Endothelial cell of umbilical vein (primary cell): Measurements from ENCODE around the gene CHRND. TPM values are rescaled to one million over a fixed set of nuclear protein-coding genes. Genes with fewer than 3 reads are reported as not detected.

Experiments
- BruUV-seq: library from RNA; stranded (reverse); fragments of 400-500 nt; replicated peaks from 2 replicates; lab custom pipeline; 2021; lab: Mats Ljungman, UMichigan
- CTCF ChIA-PET: fragments of 300-600, 350-600 bp; sonication (Branson Sonifier 250); formaldehyde crosslinking; loops from one replicate; lab custom pipeline; 2021; ENCODE audit warnings: antibody characterized with exemption, inconsistent platforms; lab: Charles Lee
- POLR2A ChIA-PET: fragments of 300-600, 350-600 bp; sonication (Branson Sonifier 250); formaldehyde crosslinking; loops from one replicate; lab custom pipeline; 2021; ENCODE audit warnings: antibody characterized with exemption, inconsistent platforms; lab: Charles Lee
- DNase-seq: peaks from one replicate; pipeline ENCODE4 v3.0.0-alpha.2; 2011; ENCODE audit warnings: low read depth, low spot score
- FAIRE-seq: peaks from 2 replicates; lab custom pipeline; 2011; peaks lifted over from hg19 to GRCh38; lab: Jason Lieb, UNC
- H2AFZ ChIP-seq: 2 replicates; pipeline ENCODE4 v1.6.0; 2012; ENCODE audit warnings: low read depth, low read length, control low read depth, inconsistent platforms
- H3K27ac ChIP-seq: 2 replicates; pipeline ENCODE4 v1.5.1; 2011; ENCODE audit warnings: low read depth, mild to moderate bottlenecking, control low read depth, low read length, moderate library complexity; ENCODE audit not compliant: insufficient read depth
- H3K27me3 ChIP-seq, 2 experiments: 2 replicates each; pipeline versions ENCODE4 v1.6.0 to v1.6.1; 2011; ENCODE audit warnings: low read length in 2 of 2, mixed read lengths in 1 of 2; ENCODE audit not compliant: control insufficient read depth in 2 of 2, insufficient read depth in 2 of 2
- H3K36me3 ChIP-seq, 2 experiments: 2 replicates in 1 of 2; 3 replicates in 1 of 2; pipeline ENCODE4 v1.5.1; 2011; ENCODE audit warnings: low read length in 2 of 2, mild to moderate bottlenecking in 1 of 2, moderate library complexity in 1 of 2; ENCODE audit not compliant: control insufficient read depth in 2 of 2, insufficient read depth in 2 of 2; ENCODE audit errors: extremely low read depth in 1 of 2
- H3K4me1 ChIP-seq: 3 replicates; pipeline ENCODE4 v1.5.1; 2011; ENCODE audit warnings: mild to moderate bottlenecking, low read length; ENCODE audit not compliant: control insufficient read depth, insufficient read depth; ENCODE audit errors: extremely low read depth
- H3K4me2 ChIP-seq: 2 replicates; pipeline ENCODE4 v1.6.1; 2011; ENCODE audit warnings: low read length, control low read depth, mixed read lengths; ENCODE audit not compliant: insufficient read depth
- H3K4me3 ChIP-seq, 3 experiments: fragments of 200-600 bp in 1 of 3; sonication (generic), shearing (Covaris generic) in 1 of 3; replicated peaks in 1 of 3; 2 replicates each; pipeline ENCODE4 v1.5.1; 2011 to 2016; ENCODE audit warnings: control low read depth in 3 of 3, low read length in 3 of 3, mild to moderate bottlenecking in 2 of 3, inconsistent platforms in 1 of 3, low read depth in 1 of 3, moderate library complexity in 1 of 3; ENCODE audit not compliant: insufficient read depth in 1 of 3
- H3K79me2 ChIP-seq: 2 replicates; pipeline ENCODE4 v1.6.0; 2012; ENCODE audit warnings: low read length, inconsistent platforms; ENCODE audit not compliant: control insufficient read depth, insufficient read depth
- H3K9ac ChIP-seq: replicated peaks from 2 replicates; pipeline ENCODE3; 2011; ENCODE audit warnings: low read length, control low read depth; ENCODE audit not compliant: insufficient read depth; ENCODE audit errors: extremely low read depth
- H3K9me1 ChIP-seq: replicated peaks from 3 replicates; pipeline ENCODE4 v1.6.0; 2011; ENCODE audit warnings: mild to moderate bottlenecking, low read length; ENCODE audit not compliant: control insufficient read depth, insufficient read depth; ENCODE audit errors: extremely low read depth
- H3K9me3 ChIP-seq: replicated peaks from 2 replicates; pipeline ENCODE4 v1.5.1; 2012; ENCODE audit warnings: low read length, inconsistent platforms; ENCODE audit not compliant: control insufficient read depth, insufficient read depth
- H4K20me1 ChIP-seq: replicated peaks from 2 replicates; pipeline ENCODE3; 2011; ENCODE audit warnings: mild to moderate bottlenecking, low read length; ENCODE audit not compliant: control insufficient read depth, insufficient read depth; ENCODE audit errors: extremely low read depth
- CTCF ChIP-seq, 2 donors: IDR thresholded peaks; 1 replicate in 1 of 2; 2 replicates in 1 of 2; pipeline ENCODE4 v1.5.1; 2011; ENCODE audit warnings: low read length in 2 of 2, mild to moderate bottlenecking in 2 of 2, moderate library complexity in 2 of 2, control low read depth in 1 of 2, inconsistent platforms in 1 of 2, low read depth in 1 of 2; ENCODE audit not compliant: insufficient read depth in 1 of 2; ENCODE audit errors: extremely low read depth in 1 of 2
- EZH2 ChIP-seq: IDR thresholded peaks from 2 replicates; pipeline ENCODE4 v1.6.1; 2012; ENCODE audit warnings: borderline replicate concordance, low read depth, mild to moderate bottlenecking, moderate library complexity, low read length, inconsistent platforms; ENCODE audit not compliant: severe bottlenecking
- FOS ChIP-seq: IDR thresholded peaks from 2 replicates; pipeline ENCODE4 v1.6.1; 2011; ENCODE audit warnings: mild to moderate bottlenecking, low read length, moderate library complexity, borderline replicate concordance; ENCODE audit not compliant: insufficient read depth
- GATA2 ChIP-seq: IDR thresholded peaks from 2 replicates; pipeline ENCODE4 v1.7.0; 2011; ENCODE audit warnings: low read depth, mild to moderate bottlenecking, moderate library complexity, mixed read lengths, low read length; ENCODE audit not compliant: insufficient read length, insufficient read depth
- JUN ChIP-seq: IDR thresholded peaks from 2 replicates; pipeline ENCODE4 v1.6.1; 2011; ENCODE audit warnings: borderline replicate concordance, low read depth; ENCODE audit not compliant: insufficient read length, insufficient read depth
- MYC ChIP-seq: IDR thresholded peaks from one replicate; pipeline ENCODE4 v1.6.1; 2011; ENCODE audit warnings: mild to moderate bottlenecking, low read depth, low read length
- POLR2A ChIP-seq: IDR thresholded peaks from 2 replicates; pipeline ENCODE4 v1.6.1; 2012; ENCODE audit warnings: low read depth, mild to moderate bottlenecking, control low read depth, low read length
- POLR2AphosphoS5 ChIP-seq: IDR thresholded peaks from 2 replicates; pipeline ENCODE4 v1.6.1; 2012; ENCODE audit warnings: low read depth, mild to moderate bottlenecking, control low read depth, low read length, moderate library complexity; ENCODE audit not compliant: insufficient read depth
- dilution Hi-C: fragments of 300-500 bp; cut with MboI; formaldehyde crosslinking; loops from one replicate; pipeline ENCODE4 v1.15.0; 2019; ENCODE audit warnings: low sequenced_read_pairs; ENCODE audit not compliant: extremely low pct_ligation_motif_present
- intact Hi-C: fragments of 100-400 bp; cut with micrococcal nuclease; formaldehyde crosslinking; loops from one replicate; pipeline ENCODE4 v1.10.0; 2022
- polyA plus RNA-seq, 4 experiments: library from polyadenylated mRNA; depleted of rRNA in 3 of 4; stranded (reverse) in 3 of 4; unstranded in 1 of 4; fragments of >200 nt; gene quantifications; 2 replicates each; pipeline versions ENCODE4 v1.2.1 to v1.2.3, GENCODE V29; 2011 to 2012; ENCODE audit warnings: missing spikeins in 1 of 4
- total RNA-seq: library from RNA; stranded (reverse); gene quantifications from 2 replicates; pipeline ENCODE4 v1.2.3, GENCODE V29; 2021
- TF ChIP-seq, protein P1 (sequence below): IDR thresholded peaks from 2 replicates; pipeline ENCODE4 v1.6.1; 2011; ENCODE audit not compliant: insufficient read depth, insufficient read length

CHRND gene
- total and polyA plus RNA-seq, 2 donors (not counting 3 experiments of a cell fraction or from before 2014, with no cell fraction given), result not detected

DNA sequence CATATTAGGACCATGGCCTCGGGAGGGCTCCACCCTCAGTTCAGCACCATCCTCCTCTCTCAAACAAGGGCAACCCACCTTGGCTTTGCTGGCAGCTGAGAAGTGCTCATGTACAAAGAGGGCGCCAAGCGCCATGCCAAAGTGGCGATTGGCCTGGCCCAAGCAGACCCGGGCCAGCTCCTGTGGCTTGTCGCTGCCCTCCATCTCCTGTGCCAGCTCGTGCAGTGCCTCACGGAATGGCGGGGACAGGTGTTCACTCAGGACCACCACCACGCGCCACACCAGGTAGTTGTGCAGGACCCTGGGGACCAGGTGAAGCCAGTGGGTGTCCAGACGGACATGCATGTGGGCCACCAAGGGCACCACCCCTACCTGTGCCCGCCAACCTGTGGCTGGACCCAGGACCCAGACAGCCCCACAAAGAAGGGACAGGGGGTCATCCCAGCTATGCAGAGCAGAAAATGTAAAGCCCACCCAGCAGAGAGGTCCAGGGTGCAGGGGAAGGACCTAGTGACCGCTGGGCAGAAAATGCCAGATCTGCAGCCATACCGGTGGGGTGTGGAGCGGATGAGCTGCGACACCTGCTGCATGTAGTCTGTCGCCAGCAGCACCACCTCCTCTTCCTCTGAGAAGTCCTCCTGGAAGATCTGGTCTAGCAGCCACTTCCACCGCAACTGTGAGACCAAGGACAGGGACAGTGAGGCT is 41.9 kb upstream of the CHRND start:
- Histone ChIP-seq H3K4me2 (no peak overlapping the region), H3K4me3 (no peak overlapping the region), H4K20me1 (no peaks in the 10 kb centered on the region), H3K36me3 (no peaks in the 10 kb centered on the region), H3K27me3 (peaks cover 32 to 47% of the 10 kb centered on the region in 2 experiments), H3K79me2 (no peaks in the 10 kb centered on the region), H3K9ac (no peak overlapping the region), H3K27ac (no peak overlapping the region), H3K4me1 (no peaks in the 10 kb centered on the region), H3K9me3 (no peaks in the 10 kb centered on the region), H2AFZ (no peak overlapping the region), H3K9me1 (no peaks in the 10 kb centered on the region)
- DNase-seq (no peak), FAIRE-seq (no peak)
- dilution Hi-C loops, result no loop called here
- TF ChIP-seq FOS (no peak), JUN (no peak), POLR2AphosphoS5 (no peak), POLR2A (no peak), CTCF (IDR thresholded peaks at IDR 0.05; ENCODE audit: extremely low read depth in 1 of 2, insufficient read depth in 1 of 2, low read depth in 1 of 2, low read length in 2 of 2) (no peak), EZH2 (no peak), MYC (no peak), GATA2 (no peak)
- TF ChIP-seq, protein P1, sequence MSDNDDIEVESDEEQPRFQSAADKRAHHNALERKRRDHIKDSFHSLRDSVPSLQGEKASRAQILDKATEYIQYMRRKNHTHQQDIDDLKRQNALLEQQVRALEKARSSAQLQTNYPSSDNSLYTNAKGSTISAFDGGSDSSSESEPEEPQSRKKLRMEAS, result no peak
- ChIA-PET CTCF (no interaction called here), POLR2A (no interaction called here)
- intact Hi-C loops, result no loop called here
- no TSS peak for BruUV-seq
